ENCODE results near the gene NUDT16L1. TPM values are rescaled to one million over a fixed set of nuclear protein-coding genes. Genes with fewer than 3 reads are reported as not detected.

Gene NUDT16L1
- total and polyA plus RNA-seq, 2 of the 13 experiments (the other 11 are each of a cell fraction or from before 2014, with no cell fraction given) = 28.0 to 40.5 TPM

- TF ChIP-seq PRDM10 (CRISPR knock-in tag; IDR thresholded peaks at IDR 0.05; ENCODE audit: low read depth) (no peak), HMGXB3 (CRISPR knock-in tag; IDR thresholded peaks at IDR 0.05; ENCODE audit: borderline replicate concordance) (no peak), NKX3-1 (CRISPR knock-in tag; IDR thresholded peaks at IDR 0.05) (peak; percentile 76), TCF7 (IDR thresholded peaks at IDR 0.05; ENCODE audit: low read depth) (no peak), DR1 (CRISPR knock-in tag; IDR thresholded peaks at IDR 0.05) (peak; percentile 83), ZNF737 (CRISPR knock-in tag; IDR thresholded peaks at IDR 0.05; ENCODE audit: borderline replicate concordance) (no peak), KAT2B (IDR thresholded peaks at IDR 0.05; ENCODE audit: borderline replicate concordance, low read depth, low read length) (no peak), KDM4B (CRISPR knock-in tag; IDR thresholded peaks at IDR 0.05) (no peak)
- TF ChIP-seq, protein P1, sequence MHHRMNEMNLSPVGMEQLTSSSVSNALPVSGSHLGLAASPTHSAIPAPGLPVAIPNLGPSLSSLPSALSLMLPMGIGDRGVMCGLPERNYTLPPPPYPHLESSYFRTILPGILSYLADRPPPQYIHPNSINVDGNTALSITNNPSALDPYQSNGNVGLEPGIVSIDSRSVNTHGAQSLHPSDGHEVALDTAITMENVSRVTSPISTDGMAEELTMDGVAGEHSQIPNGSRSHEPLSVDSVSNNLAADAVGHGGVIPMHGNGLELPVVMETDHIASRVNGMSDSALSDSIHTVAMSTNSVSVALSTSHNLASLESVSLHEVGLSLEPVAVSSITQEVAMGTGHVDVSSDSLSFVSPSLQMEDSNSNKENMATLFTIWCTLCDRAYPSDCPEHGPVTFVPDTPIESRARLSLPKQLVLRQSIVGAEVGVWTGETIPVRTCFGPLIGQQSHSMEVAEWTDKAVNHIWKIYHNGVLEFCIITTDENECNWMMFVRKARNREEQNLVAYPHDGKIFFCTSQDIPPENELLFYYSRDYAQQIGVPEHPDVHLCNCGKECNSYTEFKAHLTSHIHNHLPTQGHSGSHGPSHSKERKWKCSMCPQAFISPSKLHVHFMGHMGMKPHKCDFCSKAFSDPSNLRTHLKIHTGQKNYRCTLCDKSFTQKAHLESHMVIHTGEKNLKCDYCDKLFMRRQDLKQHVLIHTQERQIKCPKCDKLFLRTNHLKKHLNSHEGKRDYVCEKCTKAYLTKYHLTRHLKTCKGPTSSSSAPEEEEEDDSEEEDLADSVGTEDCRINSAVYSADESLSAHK (CRISPR knock-in tag; IDR thresholded peaks at IDR 0.05; ENCODE audit: borderline replicate concordance) = no peak
- TF ChIP-seq, protein P2, sequence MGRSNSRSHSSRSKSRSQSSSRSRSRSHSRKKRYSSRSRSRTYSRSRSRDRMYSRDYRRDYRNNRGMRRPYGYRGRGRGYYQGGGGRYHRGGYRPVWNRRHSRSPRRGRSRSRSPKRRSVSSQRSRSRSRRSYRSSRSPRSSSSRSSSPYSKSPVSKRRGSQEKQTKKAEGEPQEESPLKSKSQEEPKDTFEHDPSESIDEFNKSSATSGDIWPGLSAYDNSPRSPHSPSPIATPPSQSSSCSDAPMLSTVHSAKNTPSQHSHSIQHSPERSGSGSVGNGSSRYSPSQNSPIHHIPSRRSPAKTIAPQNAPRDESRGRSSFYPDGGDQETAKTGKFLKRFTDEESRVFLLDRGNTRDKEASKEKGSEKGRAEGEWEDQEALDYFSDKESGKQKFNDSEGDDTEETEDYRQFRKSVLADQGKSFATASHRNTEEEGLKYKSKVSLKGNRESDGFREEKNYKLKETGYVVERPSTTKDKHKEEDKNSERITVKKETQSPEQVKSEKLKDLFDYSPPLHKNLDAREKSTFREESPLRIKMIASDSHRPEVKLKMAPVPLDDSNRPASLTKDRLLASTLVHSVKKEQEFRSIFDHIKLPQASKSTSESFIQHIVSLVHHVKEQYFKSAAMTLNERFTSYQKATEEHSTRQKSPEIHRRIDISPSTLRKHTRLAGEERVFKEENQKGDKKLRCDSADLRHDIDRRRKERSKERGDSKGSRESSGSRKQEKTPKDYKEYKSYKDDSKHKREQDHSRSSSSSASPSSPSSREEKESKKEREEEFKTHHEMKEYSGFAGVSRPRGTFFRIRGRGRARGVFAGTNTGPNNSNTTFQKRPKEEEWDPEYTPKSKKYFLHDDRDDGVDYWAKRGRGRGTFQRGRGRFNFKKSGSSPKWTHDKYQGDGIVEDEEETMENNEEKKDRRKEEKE (IDR thresholded peaks at IDR 0.05) = no peak
Measured at GRCh38 chr16:4734063-4734729, 40.8 kb downstream of the NUDT16L1 start, which contains the start of the genes ANKS3 and DNAAF8 (continued).

All from HepG2 (cell line).